ENCODE measurements around the gene PPP4C. TPM values are rescaled to one million over a fixed set of nuclear protein-coding genes. Genes with fewer than 3 reads are reported as not detected.

The PPP4C gene
- total RNA-seq, 1 experiment from 2014 or later, result 165 TPM

- peak overlapping the region; percentile 18; the same call in 1 of the 2 replicates for H3K27ac ChIP-seq (ENCODE audit: low read depth, low read length)
- no TSS peak for BruUV-seq (replicated peaks)
- H3K27me3 ChIP-seq (ENCODE audit: insufficient read depth, low read length), result no peaks in the 10 kb centered on the region
- H3K9me2 ChIP-seq (ENCODE audit: insufficient read depth), result no peaks in the 10 kb centered on the region
- POLR2A ChIA-PET, result no interaction called here
- TF ChIP-seq ZFX (IDR thresholded peaks at IDR 0.05) (no peak), CEBPB (IDR thresholded peaks at IDR 0.05; ENCODE audit: low read depth) (no peak), SP1 (IDR thresholded peaks at IDR 0.05; ENCODE audit: low read depth) (no peak), EGR1 (IDR thresholded peaks at IDR 0.05; ENCODE audit: low read depth) (no peak), SRF (IDR thresholded peaks at IDR 0.05; ENCODE audit: low read depth) (no peak), EZH2phosphoT487 (IDR thresholded peaks at IDR 0.05; ENCODE audit: borderline replicate concordance) (no peak)
- peaks cover 28 to 60% of the 10 kb centered on the region in 2 experiments for H3K36me3 ChIP-seq (ENCODE audit: control insufficient read depth in 1 of 2, insufficient read depth in 2 of 2, low read length in 2 of 2)
- ATAC-seq (no peak), DNase-seq (ENCODE audit: low read depth, low spot score) (no peak)
- no peak overlapping the region for H3K9ac ChIP-seq (ENCODE audit: low read length)
- H3K4me3 ChIP-seq (replicated peaks in 1 of 2; ENCODE audit: low read depth in 1 of 2, low read length in 2 of 2), result no peak overlapping the region
- H2AFZ ChIP-seq (ENCODE audit: low read depth, low read length, poor library complexity, severe bottlenecking), result no peak overlapping the region
- RAD21 ChIA-PET (ENCODE audit: low non-redundant PET in 1 of 2, low total read pairs in 2 of 2, uncharacterized antibody in 2 of 2, unreplicated experiment in 2 of 2), result no interaction called here
- no peaks in the 10 kb centered on the region for H3K9me3 ChIP-seq (ENCODE audit: control insufficient read depth in 1 of 2, insufficient read depth in 1 of 2, low read depth in 1 of 2, low read length in 2 of 2)
- H4K20me1 ChIP-seq (ENCODE audit: insufficient read depth), result peaks cover 12% of the 10 kb centered on the region; the same call in 1 of the 2 replicates
- peaks cover 11 to 27% of the 10 kb centered on the region in 2 experiments for H3K4me1 ChIP-seq (ENCODE audit: control insufficient read depth in 1 of 2, insufficient read depth in 2 of 2, low read length in 2 of 2)
- CTCF ChIA-PET, result no interaction called here
- peaks cover 53% of the 10 kb centered on the region for H3K79me2 ChIP-seq (ENCODE audit: insufficient read depth, low read length)
- intact Hi-C loops (cut with micrococcal nuclease), result no loop called here
- H3K4me2 ChIP-seq (ENCODE audit: low read length), result no peak overlapping the region
Measured at GRCh38 chr16:30069611-30070462, 6.0 kb upstream of the PPP4C start.

GRCh38 chr16:30070490-30070889, 5.3 kb upstream of the PPP4C start:
- BruUV-seq (replicated peaks), result no TSS peak
- RAD21 ChIA-PET (ENCODE audit: low non-redundant PET in 1 of 2, low total read pairs in 2 of 2, uncharacterized antibody in 2 of 2, unreplicated experiment in 2 of 2), result no interaction called here
- peaks cover 14 to 32% of the 10 kb centered on the region in 2 experiments for H3K4me1 ChIP-seq (ENCODE audit: control insufficient read depth in 1 of 2, insufficient read depth in 2 of 2, low read length in 2 of 2)
- DNase-seq (ENCODE audit: low read depth, low spot score) (no peak), ATAC-seq (no peak)
- no peaks in the 10 kb centered on the region for H3K27me3 ChIP-seq (ENCODE audit: insufficient read depth, low read length)
- H4K20me1 ChIP-seq (ENCODE audit: insufficient read depth), result peaks cover 12% of the 10 kb centered on the region; the same call in 1 of the 2 replicates
- no peak overlapping the region for H3K9ac ChIP-seq (ENCODE audit: low read length)
- H3K4me3 ChIP-seq (replicated peaks in 1 of 2; ENCODE audit: low read depth in 1 of 2, low read length in 2 of 2), result no peak overlapping the region
- H3K9me3 ChIP-seq (ENCODE audit: control insufficient read depth in 1 of 2, insufficient read depth in 1 of 2, low read depth in 1 of 2, low read length in 2 of 2), result no peaks in the 10 kb centered on the region
- peak overlapping the region; percentile 18; the same call in 1 of the 2 replicates for H3K27ac ChIP-seq (ENCODE audit: low read depth, low read length)
- no peak overlapping the region for H2AFZ ChIP-seq (ENCODE audit: low read depth, low read length, poor library complexity, severe bottlenecking)
- POLR2A ChIA-PET, result no interaction called here
- no peaks in the 10 kb centered on the region for H3K9me2 ChIP-seq (ENCODE audit: insufficient read depth)
- CTCF ChIA-PET, result no interaction called here
- TF ChIP-seq RAD21 (IDR thresholded peaks at IDR 0.05; ENCODE audit: low read depth), result no peak
- no peak for TF ChIP-seq POLR2A (IDR thresholded peaks at IDR 0.05; ENCODE audit: borderline replicate concordance, extremely low read depth, insufficient read depth, insufficient read length)
- TF ChIP-seq YY1 (IDR thresholded peaks at IDR 0.05; ENCODE audit: extremely low read depth, insufficient replicate concordance, low read depth, low read length), result no peak
- peaks cover 28 to 60% of the 10 kb centered on the region in 2 experiments for H3K36me3 ChIP-seq (ENCODE audit: control insufficient read depth in 1 of 2, insufficient read depth in 2 of 2, low read length in 2 of 2)
- intact Hi-C loops (cut with micrococcal nuclease), result no loop called here
- H3K4me2 ChIP-seq (ENCODE audit: low read length), result no peak overlapping the region
- H3K79me2 ChIP-seq (ENCODE audit: insufficient read depth, low read length), result peaks cover 58% of the 10 kb centered on the region
